Activated T-helper 17 cell treated with anti-CD3 and anti-CD28 coated beads, Interleukin-2, amount 50 U/mL, for 72 hours (primary cell): ENCODE measurements around the gene WDR64. TPM values are rescaled to one million over a fixed set of nuclear protein-coding genes. Genes with fewer than 3 reads are reported as not detected.

Experiments
- ATAC-seq: fragments of 150-1000 bp; cut with Tn5 transposase; replicated peaks from 2 replicates; pipeline ENCODE4 v1.10.0; 2021; ENCODE audit warnings: mild to moderate bottlenecking, moderate library complexity
- H3K27ac Mint-ChIP-seq: one replicate; pipeline ENCODE4 v1.8.0; 2022; ENCODE audit warnings: mixed read lengths
- H3K27me3 Mint-ChIP-seq: one replicate; pipeline ENCODE4 v1.8.0; 2022; ENCODE audit warnings: mixed read lengths
- H3K36me3 Mint-ChIP-seq: one replicate; pipeline ENCODE4 v1.8.0; 2022; ENCODE audit warnings: low read depth, mild to moderate bottlenecking, mixed read lengths
- H3K4me1 Mint-ChIP-seq: one replicate; pipeline ENCODE4 v1.8.0; 2022; ENCODE audit warnings: mixed read lengths
- H3K4me3 Mint-ChIP-seq: one replicate; pipeline ENCODE4 v1.8.0; 2022; ENCODE audit warnings: mild to moderate bottlenecking, mixed read lengths
- H3K9me3 Mint-ChIP-seq: one replicate; pipeline ENCODE4 v1.8.0; 2022; ENCODE audit warnings: mixed read lengths
- total RNA-seq, 2 donors: library from RNA; stranded (reverse); gene quantifications; one replicate each; pipeline ENCODE4 v1.2.3, GENCODE V29; 2022

Gene WDR64
- total RNA-seq, 2 donors from 2014 or later: not detected

DNA sequence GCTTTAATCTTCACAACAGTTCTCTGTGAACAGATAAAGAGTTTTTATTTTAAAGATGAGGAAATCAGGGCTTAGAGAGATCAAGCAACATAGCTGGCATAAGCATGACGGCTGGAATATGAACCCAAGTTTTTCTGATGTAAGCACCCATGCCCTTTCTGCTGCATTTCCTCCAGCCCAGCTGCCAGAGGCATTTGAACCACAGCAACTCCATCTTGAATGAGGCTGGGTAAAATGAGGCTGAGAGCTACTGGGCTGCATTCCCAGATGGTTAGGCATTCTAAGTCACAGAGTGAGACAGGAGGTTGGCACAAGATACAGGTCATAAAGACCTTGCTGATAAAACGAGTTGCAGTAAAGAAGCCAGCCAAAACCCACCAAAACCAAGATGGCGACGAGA lies 90.0 kb downstream of the WDR64 start:
- H3K4me3 Mint-ChIP-seq: no peak overlapping the region
- H3K4me1 Mint-ChIP-seq: no peaks in the 10 kb centered on the region

DNA sequence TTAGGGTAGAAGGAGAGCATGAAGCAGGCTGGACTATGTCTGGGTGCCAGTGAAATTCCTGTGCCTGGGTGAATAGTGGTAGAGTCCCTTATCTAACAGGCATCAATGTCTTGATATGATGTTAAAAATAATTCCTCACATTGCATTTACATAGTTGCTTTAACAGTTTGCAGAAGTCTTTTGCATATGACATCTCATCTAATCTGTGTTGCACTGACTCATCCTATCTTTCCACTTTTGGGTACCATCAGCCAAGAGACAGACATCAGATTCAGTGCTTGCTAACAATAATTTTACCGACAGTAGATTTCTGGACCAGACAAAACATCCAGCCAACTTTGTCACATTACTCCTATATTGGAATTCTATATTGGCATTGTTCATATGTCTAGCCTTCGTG lies 92.5 kb downstream of the WDR64 start:
- no peaks in the 10 kb centered on the region for H3K4me1 Mint-ChIP-seq
- H3K27ac Mint-ChIP-seq: no peak overlapping the region
- H3K4me3 Mint-ChIP-seq: no peak overlapping the region
- ATAC-seq: no peak
- no peaks in the 10 kb centered on the region for H3K9me3 Mint-ChIP-seq
- no peaks in the 10 kb centered on the region for H3K27me3 Mint-ChIP-seq
- no peaks in the 10 kb centered on the region for H3K36me3 Mint-ChIP-seq

More for the DNA sequence above, 90.0 kb downstream of the WDR64 start:
- Mint-ChIP-seq H3K36me3 (no peaks in the 10 kb centered on the region), H3K9me3 (no peaks in the 10 kb centered on the region), H3K27me3 (peaks cover 10% of the 10 kb centered on the region), H3K27ac (no peak overlapping the region)
- no peak for ATAC-seq

GRCh38 chr1:241747992-241748391 lies 95.9 kb downstream of the WDR64 start:
- Mint-ChIP-seq H3K9me3 (no peaks in the 10 kb centered on the region), H3K4me1 (no peaks in the 10 kb centered on the region), H3K27me3 (no peaks in the 10 kb centered on the region), H3K4me3 (no peak overlapping the region), H3K36me3 (no peaks in the 10 kb centered on the region), H3K27ac (no peak overlapping the region)
- no peak for ATAC-seq

GRCh38 chr1:241749041-241749944 lies 97.2 kb downstream of the WDR64 start:
- Mint-ChIP-seq H3K4me3 (no peak overlapping the region), H3K36me3 (no peaks in the 10 kb centered on the region), H3K27ac (no peak overlapping the region), H3K9me3 (no peaks in the 10 kb centered on the region), H3K27me3 (no peaks in the 10 kb centered on the region), H3K4me1 (no peaks in the 10 kb centered on the region)
- ATAC-seq: no peak

DNA sequence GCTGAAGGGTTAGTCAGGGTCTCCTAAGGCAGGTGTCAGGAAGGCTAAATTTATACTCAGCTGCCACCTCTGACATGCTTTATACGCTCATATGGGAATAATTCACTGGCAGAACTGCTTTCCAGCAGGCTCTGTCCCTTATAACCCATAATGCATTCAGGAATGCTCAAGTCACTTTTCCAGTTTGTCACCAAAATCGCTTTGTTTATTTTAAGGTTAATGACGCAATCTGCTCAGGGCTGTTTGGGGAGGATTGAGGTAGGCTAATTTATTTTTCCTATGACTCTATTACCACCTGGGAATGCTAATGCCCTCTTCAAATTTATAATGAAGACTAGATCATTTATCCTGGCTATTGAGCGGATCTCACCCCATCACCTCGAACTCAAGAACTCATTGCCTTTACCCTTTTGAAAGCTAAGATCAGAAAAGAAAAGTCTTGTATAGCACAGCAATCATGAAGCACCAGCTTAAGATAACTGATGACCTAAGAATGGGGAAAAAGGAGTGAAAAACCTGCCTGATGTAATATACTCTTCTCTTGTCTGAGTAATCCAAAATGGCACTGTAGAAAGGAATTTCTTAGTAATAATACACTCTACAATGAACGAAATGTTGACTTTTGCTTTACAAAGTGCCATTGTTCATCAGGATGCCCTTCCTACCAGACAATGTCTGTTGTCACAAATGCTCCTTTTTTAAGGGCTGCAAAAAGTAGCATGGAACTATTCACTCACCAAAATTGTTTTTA lies 98.0 kb downstream of the WDR64 start:
- H3K4me1 Mint-ChIP-seq: no peaks in the 10 kb centered on the region
- H3K27me3 Mint-ChIP-seq: no peaks in the 10 kb centered on the region
- no peak overlapping the region for H3K4me3 Mint-ChIP-seq
- no peaks in the 10 kb centered on the region for H3K36me3 Mint-ChIP-seq
- no peaks in the 10 kb centered on the region for H3K9me3 Mint-ChIP-seq
- H3K27ac Mint-ChIP-seq: no peak overlapping the region
- no peak for ATAC-seq

GRCh38 chr1:241751524-241751923 lies 99.4 kb downstream of the WDR64 start:
- Mint-ChIP-seq H3K4me3 (no peak overlapping the region), H3K27me3 (no peaks in the 10 kb centered on the region), H3K4me1 (no peaks in the 10 kb centered on the region), H3K36me3 (no peaks in the 10 kb centered on the region), H3K9me3 (no peaks in the 10 kb centered on the region), H3K27ac (no peak overlapping the region)
- no peak for ATAC-seq

GRCh38 chr1:241762713-241763339 lies 110.7 kb downstream of the WDR64 start:
- Mint-ChIP-seq H3K27me3 (peaks cover 3% of the 10 kb centered on the region), H3K4me3 (no peak overlapping the region), H3K4me1 (no peaks in the 10 kb centered on the region), H3K9me3 (no peaks in the 10 kb centered on the region), H3K27ac (no peak overlapping the region), H3K36me3 (no peaks in the 10 kb centered on the region)
- ATAC-seq: no peak

DNA sequence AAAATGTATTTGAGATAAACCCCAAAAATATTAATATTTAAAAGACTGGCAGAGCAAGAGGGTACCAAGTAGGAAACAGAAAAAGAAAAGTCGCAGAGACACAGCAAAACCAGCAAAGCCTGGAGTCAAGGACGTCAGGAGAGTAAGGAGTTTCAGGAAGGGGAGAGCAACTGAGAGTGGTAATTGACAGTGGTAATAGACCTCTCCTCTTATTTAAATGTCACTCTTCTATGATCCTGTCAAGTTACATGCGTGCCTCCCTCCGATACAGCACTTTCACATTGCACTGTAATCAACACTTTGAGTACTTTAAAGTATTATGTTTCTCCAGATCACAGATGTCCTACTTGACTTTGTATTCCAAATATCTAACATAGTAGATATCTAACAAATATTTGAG lies 113.3 kb downstream of the WDR64 start:
- Mint-ChIP-seq H3K36me3 (no peaks in the 10 kb centered on the region), H3K4me1 (no peaks in the 10 kb centered on the region), H3K9me3 (no peaks in the 10 kb centered on the region), H3K27ac (no peak overlapping the region), H3K4me3 (no peak overlapping the region), H3K27me3 (peaks cover 3% of the 10 kb centered on the region)
- no peak for ATAC-seq

DNA sequence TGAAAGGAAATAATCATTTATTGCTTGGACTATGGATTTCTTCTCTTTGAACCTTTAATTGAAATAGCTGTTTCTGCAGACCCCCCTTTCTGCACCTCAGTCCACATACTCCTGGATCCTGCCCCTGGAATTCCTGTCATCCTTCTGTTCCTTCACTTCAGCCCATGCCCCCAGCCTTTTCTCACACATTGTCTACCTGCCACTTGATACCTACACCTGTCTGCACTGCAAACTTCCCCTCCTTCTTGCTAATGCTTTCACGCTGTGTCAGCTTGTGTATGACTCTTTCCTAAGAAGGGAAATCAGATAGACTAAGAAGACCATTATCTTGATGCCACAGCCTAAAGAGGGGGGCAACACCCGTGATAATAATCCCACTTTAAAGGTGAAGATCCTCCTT lies 115.7 kb downstream of the WDR64 start:
- H3K4me1 Mint-ChIP-seq: no peaks in the 10 kb centered on the region
- H3K27me3 Mint-ChIP-seq: peaks cover 3% of the 10 kb centered on the region
- no peaks in the 10 kb centered on the region for H3K36me3 Mint-ChIP-seq
- no peak for ATAC-seq
- H3K4me3 Mint-ChIP-seq: no peak overlapping the region
- H3K9me3 Mint-ChIP-seq: no peaks in the 10 kb centered on the region
- no peak overlapping the region for H3K27ac Mint-ChIP-seq

- no peak overlapping the region for H3K4me3 Mint-ChIP-seq
- no peak for ATAC-seq
- no peak overlapping the region for H3K27ac Mint-ChIP-seq
- H3K4me1 Mint-ChIP-seq: no peaks in the 10 kb centered on the region
- H3K27me3 Mint-ChIP-seq: peaks cover 3% of the 10 kb centered on the region
- no peaks in the 10 kb centered on the region for H3K36me3 Mint-ChIP-seq
- no peaks in the 10 kb centered on the region for H3K9me3 Mint-ChIP-seq
Observed at GRCh38 chr1:241770115-241770514, 118.0 kb downstream of the WDR64 start.

GRCh38 chr1:241771117-241771516 lies 119.0 kb downstream of the WDR64 start:
- H3K4me1 Mint-ChIP-seq: no peaks in the 10 kb centered on the region
- ATAC-seq: no peak
- H3K27me3 Mint-ChIP-seq: no peaks in the 10 kb centered on the region
- H3K36me3 Mint-ChIP-seq: no peaks in the 10 kb centered on the region
- H3K27ac Mint-ChIP-seq: no peak overlapping the region
- no peak overlapping the region for H3K4me3 Mint-ChIP-seq
- no peaks in the 10 kb centered on the region for H3K9me3 Mint-ChIP-seq

DNA sequence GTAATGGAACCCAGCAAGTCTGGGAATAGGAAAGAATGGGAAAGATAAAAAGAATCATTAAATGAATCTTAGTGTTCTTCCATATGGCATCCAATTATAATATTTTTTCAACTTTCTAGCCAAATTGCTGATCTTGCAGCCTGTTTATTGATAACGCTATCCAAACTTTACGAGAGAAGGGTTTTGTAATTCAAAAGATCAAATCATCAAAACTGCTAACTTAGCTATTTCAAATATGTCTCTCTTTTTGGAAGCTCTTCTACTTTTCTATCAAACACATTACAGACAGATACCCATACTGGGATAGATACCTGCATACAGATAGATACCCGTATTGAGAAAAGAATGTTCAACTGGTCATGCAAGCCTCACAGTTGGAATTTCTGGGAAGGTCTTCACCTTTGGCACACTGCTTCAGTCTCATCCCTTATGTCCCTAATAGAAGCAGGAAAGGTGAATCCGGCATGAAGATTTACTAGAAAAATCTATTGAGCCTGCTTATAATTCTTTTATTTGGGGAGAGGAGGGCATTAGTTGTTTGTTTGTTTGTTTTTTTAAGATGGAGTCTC lies 120.9 kb downstream of the WDR64 start:
- no peak overlapping the region for H3K4me3 Mint-ChIP-seq
- no peaks in the 10 kb centered on the region for H3K4me1 Mint-ChIP-seq
- H3K36me3 Mint-ChIP-seq: no peaks in the 10 kb centered on the region
- no peak for ATAC-seq
- no peak overlapping the region for H3K27ac Mint-ChIP-seq
- no peaks in the 10 kb centered on the region for H3K9me3 Mint-ChIP-seq
- no peaks in the 10 kb centered on the region for H3K27me3 Mint-ChIP-seq

DNA sequence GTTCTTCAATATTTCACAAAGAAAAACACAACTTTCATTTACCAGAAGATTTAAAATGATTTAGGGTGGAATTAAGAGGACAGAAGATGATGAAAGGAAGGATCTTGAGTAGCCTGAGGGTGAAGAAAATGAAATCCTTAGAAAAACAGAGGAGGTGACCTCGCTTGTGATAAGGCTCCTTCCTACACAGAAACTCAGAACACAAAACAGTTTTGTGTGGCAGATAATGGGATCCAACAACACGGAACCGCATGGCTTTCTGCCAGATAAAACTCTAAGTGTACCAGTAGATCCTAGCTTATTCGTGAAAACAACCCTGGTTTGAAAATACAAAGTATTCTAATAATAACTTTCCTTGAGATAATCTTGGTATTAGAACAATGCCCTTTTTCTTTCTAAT lies 121.9 kb downstream of the WDR64 start:
- no peak for ATAC-seq
- Mint-ChIP-seq H3K36me3 (no peaks in the 10 kb centered on the region), H3K9me3 (no peaks in the 10 kb centered on the region), H3K4me3 (no peak overlapping the region), H3K27me3 (peaks cover under 1% of the 10 kb centered on the region), H3K4me1 (no peaks in the 10 kb centered on the region), H3K27ac (no peak overlapping the region)

- H3K27ac Mint-ChIP-seq: no peak overlapping the region
- H3K27me3 Mint-ChIP-seq: peaks cover 6% of the 10 kb centered on the region
- no peaks in the 10 kb centered on the region for H3K36me3 Mint-ChIP-seq
- H3K4me1 Mint-ChIP-seq: no peaks in the 10 kb centered on the region
- ATAC-seq: no peak
- H3K4me3 Mint-ChIP-seq: no peak overlapping the region
- no peaks in the 10 kb centered on the region for H3K9me3 Mint-ChIP-seq
Observed at GRCh38 chr1:241775021-241775420, 122.9 kb downstream of the WDR64 start.
